Endothelial cell of umbilical vein (primary cell): ENCODE data around the gene INHBC. TPM values are rescaled to one million over a fixed set of nuclear protein-coding genes. Genes with fewer than 3 reads are reported as not detected.
A peak's percentile ranks its signal among the peaks of the same experiment; 100 is the strongest.

ENCODE experiments used
- BruUV-seq: library from RNA; stranded (reverse); fragments of 400-500 nt; replicated peaks from 2 replicates; lab custom pipeline; 2021; lab: Mats Ljungman, UMichigan
- CTCF ChIA-PET: fragments of 300-600, 350-600 bp; sonication (Branson Sonifier 250); formaldehyde crosslinking; loops from one replicate; lab custom pipeline; 2021; ENCODE audit warnings: antibody characterized with exemption, inconsistent platforms; lab: Charles Lee
- POLR2A ChIA-PET: fragments of 300-600, 350-600 bp; sonication (Branson Sonifier 250); formaldehyde crosslinking; loops from one replicate; lab custom pipeline; 2021; ENCODE audit warnings: antibody characterized with exemption, inconsistent platforms; lab: Charles Lee
- DNase-seq: peaks from one replicate; pipeline ENCODE4 v3.0.0-alpha.2; 2011; ENCODE audit warnings: low read depth, low spot score
- FAIRE-seq: peaks from 2 replicates; lab custom pipeline; 2011; peaks lifted over from hg19 to GRCh38; lab: Jason Lieb, UNC
- H2AFZ ChIP-seq: 2 replicates; pipeline ENCODE4 v1.6.0; 2012; ENCODE audit warnings: low read depth, low read length, control low read depth, inconsistent platforms
- H3K27ac ChIP-seq: 2 replicates; pipeline ENCODE4 v1.5.1; 2011; ENCODE audit warnings: low read depth, mild to moderate bottlenecking, control low read depth, low read length, moderate library complexity; ENCODE audit not compliant: insufficient read depth
- H3K27me3 ChIP-seq, 2 experiments: 2 replicates each; pipeline versions ENCODE4 v1.6.0 to v1.6.1; 2011; ENCODE audit warnings: low read length in 2 of 2, mixed read lengths in 1 of 2; ENCODE audit not compliant: control insufficient read depth in 2 of 2, insufficient read depth in 2 of 2
- H3K36me3 ChIP-seq, 2 experiments: 2 replicates in 1 of 2; 3 replicates in 1 of 2; pipeline ENCODE4 v1.5.1; 2011; ENCODE audit warnings: low read length in 2 of 2, mild to moderate bottlenecking in 1 of 2, moderate library complexity in 1 of 2; ENCODE audit not compliant: control insufficient read depth in 2 of 2, insufficient read depth in 2 of 2; ENCODE audit errors: extremely low read depth in 1 of 2
- H3K4me1 ChIP-seq: 3 replicates; pipeline ENCODE4 v1.5.1; 2011; ENCODE audit warnings: mild to moderate bottlenecking, low read length; ENCODE audit not compliant: control insufficient read depth, insufficient read depth; ENCODE audit errors: extremely low read depth
- H3K4me2 ChIP-seq: 2 replicates; pipeline ENCODE4 v1.6.1; 2011; ENCODE audit warnings: low read length, control low read depth, mixed read lengths; ENCODE audit not compliant: insufficient read depth
- H3K4me3 ChIP-seq, 3 experiments: fragments of 200-600 bp in 1 of 3; sonication (generic), shearing (Covaris generic) in 1 of 3; replicated peaks in 1 of 3; 2 replicates each; pipeline ENCODE4 v1.5.1; 2011 to 2016; ENCODE audit warnings: control low read depth in 3 of 3, low read length in 3 of 3, mild to moderate bottlenecking in 2 of 3, inconsistent platforms in 1 of 3, low read depth in 1 of 3, moderate library complexity in 1 of 3; ENCODE audit not compliant: insufficient read depth in 1 of 3
- H3K79me2 ChIP-seq: 2 replicates; pipeline ENCODE4 v1.6.0; 2012; ENCODE audit warnings: low read length, inconsistent platforms; ENCODE audit not compliant: control insufficient read depth, insufficient read depth
- H3K9ac ChIP-seq: replicated peaks from 2 replicates; pipeline ENCODE3; 2011; ENCODE audit warnings: low read length, control low read depth; ENCODE audit not compliant: insufficient read depth; ENCODE audit errors: extremely low read depth
- H3K9me1 ChIP-seq: replicated peaks from 3 replicates; pipeline ENCODE4 v1.6.0; 2011; ENCODE audit warnings: mild to moderate bottlenecking, low read length; ENCODE audit not compliant: control insufficient read depth, insufficient read depth; ENCODE audit errors: extremely low read depth
- H3K9me3 ChIP-seq: replicated peaks from 2 replicates; pipeline ENCODE4 v1.5.1; 2012; ENCODE audit warnings: low read length, inconsistent platforms; ENCODE audit not compliant: control insufficient read depth, insufficient read depth
- H4K20me1 ChIP-seq: replicated peaks from 2 replicates; pipeline ENCODE3; 2011; ENCODE audit warnings: mild to moderate bottlenecking, low read length; ENCODE audit not compliant: control insufficient read depth, insufficient read depth; ENCODE audit errors: extremely low read depth
- CTCF ChIP-seq, 2 donors: IDR thresholded peaks; 1 replicate in 1 of 2; 2 replicates in 1 of 2; pipeline ENCODE4 v1.5.1; 2011; ENCODE audit warnings: low read length in 2 of 2, mild to moderate bottlenecking in 2 of 2, moderate library complexity in 2 of 2, control low read depth in 1 of 2, inconsistent platforms in 1 of 2, low read depth in 1 of 2; ENCODE audit not compliant: insufficient read depth in 1 of 2; ENCODE audit errors: extremely low read depth in 1 of 2
- EZH2 ChIP-seq: IDR thresholded peaks from 2 replicates; pipeline ENCODE4 v1.6.1; 2012; ENCODE audit warnings: borderline replicate concordance, low read depth, mild to moderate bottlenecking, moderate library complexity, low read length, inconsistent platforms; ENCODE audit not compliant: severe bottlenecking
- FOS ChIP-seq: IDR thresholded peaks from 2 replicates; pipeline ENCODE4 v1.6.1; 2011; ENCODE audit warnings: mild to moderate bottlenecking, low read length, moderate library complexity, borderline replicate concordance; ENCODE audit not compliant: insufficient read depth
- GATA2 ChIP-seq: IDR thresholded peaks from 2 replicates; pipeline ENCODE4 v1.7.0; 2011; ENCODE audit warnings: low read depth, mild to moderate bottlenecking, moderate library complexity, mixed read lengths, low read length; ENCODE audit not compliant: insufficient read length, insufficient read depth
- JUN ChIP-seq: IDR thresholded peaks from 2 replicates; pipeline ENCODE4 v1.6.1; 2011; ENCODE audit warnings: borderline replicate concordance, low read depth; ENCODE audit not compliant: insufficient read length, insufficient read depth
- MAX ChIP-seq: IDR thresholded peaks from 2 replicates; pipeline ENCODE4 v1.6.1; 2011; ENCODE audit not compliant: insufficient read depth, insufficient read length
- MYC ChIP-seq: IDR thresholded peaks from one replicate; pipeline ENCODE4 v1.6.1; 2011; ENCODE audit warnings: mild to moderate bottlenecking, low read depth, low read length
- POLR2A ChIP-seq: IDR thresholded peaks from 2 replicates; pipeline ENCODE4 v1.6.1; 2012; ENCODE audit warnings: low read depth, mild to moderate bottlenecking, control low read depth, low read length
- POLR2AphosphoS5 ChIP-seq: IDR thresholded peaks from 2 replicates; pipeline ENCODE4 v1.6.1; 2012; ENCODE audit warnings: low read depth, mild to moderate bottlenecking, control low read depth, low read length, moderate library complexity; ENCODE audit not compliant: insufficient read depth
- dilution Hi-C: fragments of 300-500 bp; cut with MboI; formaldehyde crosslinking; loops from one replicate; pipeline ENCODE4 v1.15.0; 2019; ENCODE audit warnings: low sequenced_read_pairs; ENCODE audit not compliant: extremely low pct_ligation_motif_present
- intact Hi-C: fragments of 100-400 bp; cut with micrococcal nuclease; formaldehyde crosslinking; loops from one replicate; pipeline ENCODE4 v1.10.0; 2022
- polyA plus RNA-seq, 4 experiments: library from polyadenylated mRNA; depleted of rRNA in 3 of 4; stranded (reverse) in 3 of 4; unstranded in 1 of 4; fragments of >200 nt; gene quantifications; 2 replicates each; pipeline versions ENCODE4 v1.2.1 to v1.2.3, GENCODE V29; 2011 to 2012; ENCODE audit warnings: missing spikeins in 1 of 4
- total RNA-seq: library from RNA; stranded (reverse); gene quantifications from 2 replicates; pipeline ENCODE4 v1.2.3, GENCODE V29; 2021

INHBC gene
- total and polyA plus RNA-seq, 2 donors (not counting 3 experiments of a cell fraction or from before 2014, with no cell fraction given): not detected

GRCh38 chr12:57462251-57462911 is 27.8 kb downstream of the INHBC start:
- peak overlapping the region; percentile 60 for H3K4me2 ChIP-seq
- peak overlapping the region; percentile 46 for H3K9ac ChIP-seq
- H3K4me1 ChIP-seq: peaks cover 14% of the 10 kb centered on the region
- ChIA-PET POLR2A (no interaction called here), CTCF (interaction anchor here (0.6 to 2.2 kb wide), 7 partner anchors 9 to 207 kb away, joined by 3 to 9 read pairs (median 4); partner anchors contain the start of gene B4GALNT1)
- no peak overlapping the region for H3K27ac ChIP-seq
- no peaks in the 10 kb centered on the region for H4K20me1 ChIP-seq
- dilution Hi-C loops: no loop called here
- FAIRE-seq (peak; percentile 98), DNase-seq (peak; percentile 90)
- intact Hi-C loops: no loop called here
- no peaks in the 10 kb centered on the region for H3K9me1 ChIP-seq
- no peaks in the 10 kb centered on the region for H3K79me2 ChIP-seq
- peaks cover 9 to 12% of the 10 kb centered on the region in 2 experiments for H3K27me3 ChIP-seq
- H2AFZ ChIP-seq: peak overlapping the region; percentile 71
- BruUV-seq: no TSS peak
- H3K36me3 ChIP-seq: no peaks in the 10 kb centered on the region
- H3K9me3 ChIP-seq: no peaks in the 10 kb centered on the region
- TF ChIP-seq GATA2 (no peak), CTCF (IDR thresholded peaks at IDR 0.05; ENCODE audit: extremely low read depth in 1 of 2, insufficient read depth in 1 of 2, low read depth in 1 of 2, low read length in 2 of 2) (peak; percentile 97 to 98), POLR2A (no peak)
- H3K4me3 ChIP-seq: peak overlapping the region; percentile 47 to 60 (median 47)

GRCh38 chr12:57462912-57463253 is 28.3 kb downstream of the INHBC start:
- H2AFZ ChIP-seq: no peak overlapping the region
- FAIRE-seq (no peak), DNase-seq (no peak)
- no peaks in the 10 kb centered on the region for H3K9me1 ChIP-seq
- no peaks in the 10 kb centered on the region for H3K79me2 ChIP-seq
- H3K27ac ChIP-seq: no peak overlapping the region
- TF ChIP-seq MAX: no peak
- TF ChIP-seq CTCF (IDR thresholded peaks at IDR 0.05; ENCODE audit: extremely low read depth in 1 of 2, insufficient read depth in 1 of 2, low read depth in 1 of 2, low read length in 2 of 2): no peak
- no peak for TF ChIP-seq EZH2
- no peak for TF ChIP-seq MYC
- no peak for TF ChIP-seq POLR2AphosphoS5
- no peak for TF ChIP-seq GATA2
- TF ChIP-seq FOS: no peak
- TF ChIP-seq JUN: no peak
- no peak for TF ChIP-seq POLR2A
- H3K4me1 ChIP-seq: peaks cover 14% of the 10 kb centered on the region
- H3K9ac ChIP-seq: no peak overlapping the region
- no TSS peak for BruUV-seq
- no peak overlapping the region for H3K4me2 ChIP-seq
- dilution Hi-C loops: no loop called here
- intact Hi-C loops: no loop called here
- H3K4me3 ChIP-seq: no peak overlapping the region
- H3K27me3 ChIP-seq: peaks cover 9 to 15% of the 10 kb centered on the region in 2 experiments
- no peaks in the 10 kb centered on the region for H4K20me1 ChIP-seq
- H3K9me3 ChIP-seq: no peaks in the 10 kb centered on the region
- H3K36me3 ChIP-seq: no peaks in the 10 kb centered on the region
- ChIA-PET POLR2A (no interaction called here), CTCF (interaction anchor here (0.7 to 2.2 kb wide), 6 partner anchors 9 to 208 kb away, joined by 3 to 9 read pairs (median 4); no protein-coding TSS in a partner anchor)
